Measurements from ENCODE around the gene HECTD3. TPM values are rescaled to one million over a fixed set of nuclear protein-coding genes. Genes with fewer than 3 reads are reported as not detected.
A peak's percentile ranks its signal among the peaks of the same experiment; 100 is the strongest.

The HECTD3 gene
- total and polyA plus RNA-seq, 4 donors: 15.9 to 32.9 (median 24.2) TPM

- Histone ChIP-seq H3K36me3 (ENCODE audit: control insufficient read depth in 4 of 4, insufficient read depth in 3 of 4, low read depth in 1 of 4, low read length in 3 of 4) (no peaks in the 10 kb centered on the region), H3K4me3 (ENCODE audit: low read depth in 1 of 3, low read length in 3 of 3) (no peak overlapping the region)
- 91% methylated on average over 7 of the region's 7 CpGs for WGBS
These were observed 24.6 kb upstream of the HECTD3 start for GRCh38 chr1:45035631-45036301.

GRCh38 chr1:45033356-45033755, 22.2 kb upstream of the HECTD3 start:
- H3K4me1 ChIP-seq (ENCODE audit: control insufficient read depth in 4 of 4, insufficient read depth in 4 of 4, low read length in 3 of 4): no peaks in the 10 kb centered on the region
- no peak for DNase-seq (ENCODE audit: low spot score)
- no peaks in the 10 kb centered on the region for H3K36me3 ChIP-seq (ENCODE audit: control insufficient read depth in 4 of 4, insufficient read depth in 3 of 4, low read depth in 1 of 4, low read length in 3 of 4)
- no peak overlapping the region for H3K9ac ChIP-seq (ENCODE audit: low read depth in 1 of 2, low read length in 2 of 2)
- 97% methylated on average over 1 of the region's 1 CpG for WGBS
- TF ChIP-seq, protein P1, sequence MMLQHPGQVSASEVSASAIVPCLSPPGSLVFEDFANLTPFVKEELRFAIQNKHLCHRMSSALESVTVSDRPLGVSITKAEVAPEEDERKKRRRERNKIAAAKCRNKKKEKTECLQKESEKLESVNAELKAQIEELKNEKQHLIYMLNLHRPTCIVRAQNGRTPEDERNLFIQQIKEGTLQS (IDR thresholded peaks at IDR 0.05): no peak
- TF ChIP-seq HNF4A (conservative IDR thresholded peaks at IDR 0.05) (no peak), EGR1 (IDR thresholded peaks at IDR 0.05; ENCODE audit: low read depth in 2 of 2) (no peak), FOXA2 (IDR thresholded peaks at IDR 0.05) (no peak), GABPA (IDR thresholded peaks at IDR 0.05 in 1 of 2, conservative IDR thresholded peaks at IDR 0.05 in 1 of 2) (no peak), SP1 (IDR thresholded peaks at IDR 0.05) (no peak), JUND (IDR thresholded peaks at IDR 0.05) (no peak), MAX (IDR thresholded peaks at IDR 0.05) (no peak), TAF1 (conservative IDR thresholded peaks at IDR 0.05) (no peak), FOXA1 (IDR thresholded peaks at IDR 0.05) (no peak), YY1 (IDR thresholded peaks at IDR 0.05) (no peak), NR2F2 (IDR thresholded peaks at IDR 0.05) (no peak), RAD21 (IDR thresholded peaks at IDR 0.05) (no peak), REST (IDR thresholded peaks at IDR 0.05) (no peak)
- TF ChIP-seq, protein P2, sequence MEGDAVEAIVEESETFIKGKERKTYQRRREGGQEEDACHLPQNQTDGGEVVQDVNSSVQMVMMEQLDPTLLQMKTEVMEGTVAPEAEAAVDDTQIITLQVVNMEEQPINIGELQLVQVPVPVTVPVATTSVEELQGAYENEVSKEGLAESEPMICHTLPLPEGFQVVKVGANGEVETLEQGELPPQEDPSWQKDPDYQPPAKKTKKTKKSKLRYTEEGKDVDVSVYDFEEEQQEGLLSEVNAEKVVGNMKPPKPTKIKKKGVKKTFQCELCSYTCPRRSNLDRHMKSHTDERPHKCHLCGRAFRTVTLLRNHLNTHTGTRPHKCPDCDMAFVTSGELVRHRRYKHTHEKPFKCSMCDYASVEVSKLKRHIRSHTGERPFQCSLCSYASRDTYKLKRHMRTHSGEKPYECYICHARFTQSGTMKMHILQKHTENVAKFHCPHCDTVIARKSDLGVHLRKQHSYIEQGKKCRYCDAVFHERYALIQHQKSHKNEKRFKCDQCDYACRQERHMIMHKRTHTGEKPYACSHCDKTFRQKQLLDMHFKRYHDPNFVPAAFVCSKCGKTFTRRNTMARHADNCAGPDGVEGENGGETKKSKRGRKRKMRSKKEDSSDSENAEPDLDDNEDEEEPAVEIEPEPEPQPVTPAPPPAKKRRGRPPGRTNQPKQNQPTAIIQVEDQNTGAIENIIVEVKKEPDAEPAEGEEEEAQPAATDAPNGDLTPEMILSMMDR (IDR thresholded peaks at IDR 0.05; ENCODE audit: low read depth, low read length, missing input control): no peak
- no peak overlapping the region for H3K27ac ChIP-seq (ENCODE audit: low read depth in 1 of 2, low read length in 2 of 2)
- no peaks in the 10 kb centered on the region for H3K27me3 ChIP-seq (ENCODE audit: control insufficient read depth in 4 of 4, insufficient read depth in 4 of 4, low read length in 3 of 4)
- H3K9me3 ChIP-seq (ENCODE audit: control insufficient read depth in 4 of 4, low read length in 3 of 4): no peaks in the 10 kb centered on the region
- no peak overlapping the region for H3K4me3 ChIP-seq (ENCODE audit: low read depth in 1 of 3, low read length in 3 of 3)

More at GRCh38 chr1:45035631-45036301, 24.6 kb upstream of the HECTD3 start:
- H3K9me3 ChIP-seq (ENCODE audit: control insufficient read depth in 4 of 4, low read length in 3 of 4): no peaks in the 10 kb centered on the region
- no peaks in the 10 kb centered on the region for H3K27me3 ChIP-seq (ENCODE audit: control insufficient read depth in 4 of 4, insufficient read depth in 4 of 4, low read length in 3 of 4)
- no peak overlapping the region for H3K9ac ChIP-seq (ENCODE audit: low read depth in 1 of 2, low read length in 2 of 2)
- DNase-seq (ENCODE audit: low spot score): peak; percentile 49
- H3K4me1 ChIP-seq (ENCODE audit: control insufficient read depth in 4 of 4, insufficient read depth in 4 of 4, low read length in 3 of 4): no peaks in the 10 kb centered on the region
- TF ChIP-seq JUND (IDR thresholded peaks at IDR 0.05) (no peak), MAX (IDR thresholded peaks at IDR 0.05) (no peak), ZBTB33 (IDR thresholded peaks at IDR 0.05) (no peak)
- H3K27ac ChIP-seq (ENCODE audit: low read depth in 1 of 2, low read length in 2 of 2): no peak overlapping the region

All from liver (tissue), 9 donors.